T-helper 2 cell treated with Interferon-gamma antibody and Interleukin-4, amounts not matched to agents 5 μg/mL and 100 μg/mL, for 36 hours (primary cell): ENCODE results near the gene KRT86.

ENCODE experiments used
- DNase-seq: peaks from one replicate; pipeline ENCODE4 v3.0.0; 2021; ENCODE audit warnings: low spot score
- H3K27ac Mint-ChIP-seq: one replicate; pipeline ENCODE4 v1.8.0; 2021; ENCODE audit warnings: mild to moderate bottlenecking, mixed read lengths
- H3K27me3 Mint-ChIP-seq: one replicate; pipeline ENCODE4 v1.8.0; 2021; ENCODE audit warnings: low read depth, mixed read lengths
- H3K36me3 Mint-ChIP-seq: one replicate; pipeline ENCODE4 v1.8.0; 2021; ENCODE audit warnings: low read depth, mixed read lengths
- H3K4me1 Mint-ChIP-seq: one replicate; pipeline ENCODE4 v1.8.0; 2021; ENCODE audit warnings: low read depth, mixed read lengths
- H3K4me3 Mint-ChIP-seq: one replicate; pipeline ENCODE4 v1.8.0; 2022; ENCODE audit warnings: mild to moderate bottlenecking, moderate library complexity, mixed read lengths
- H3K9me3 Mint-ChIP-seq: one replicate; pipeline ENCODE4 v1.8.0; 2021; ENCODE audit warnings: mixed read lengths

KRT86 gene

GRCh38 chr12:52323416-52324152, 49.1 kb downstream of the KRT86 start:
- DNase-seq, result no peak
- Mint-ChIP-seq H3K9me3 (no peaks in the 10 kb centered on the region), H3K4me1 (peaks cover 2% of the 10 kb centered on the region), H3K27me3 (peaks cover 30% of the 10 kb centered on the region), H3K27ac (no peak overlapping the region), H3K4me3 (no peak overlapping the region), H3K36me3 (no peaks in the 10 kb centered on the region)

DNA sequence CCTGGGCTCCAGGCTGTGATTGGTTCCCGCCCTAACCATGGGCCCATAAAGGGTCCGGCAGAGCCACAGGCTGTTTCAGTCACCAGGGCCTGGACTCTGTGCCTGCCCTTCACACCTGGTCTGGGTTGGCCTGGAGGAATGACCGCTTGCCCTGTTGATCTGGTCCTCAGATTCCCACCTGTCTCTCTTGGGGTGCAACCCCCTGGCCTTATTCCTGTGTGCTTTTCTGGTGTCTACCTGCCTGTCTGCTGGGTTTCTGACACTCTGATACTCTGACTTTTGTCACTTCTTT, 49.7 kb downstream of the KRT86 start:
- DNase-seq, result no peak
- Mint-ChIP-seq H3K27ac (no peak overlapping the region), H3K4me1 (peaks cover 2% of the 10 kb centered on the region), H3K4me3 (no peak overlapping the region), H3K36me3 (no peaks in the 10 kb centered on the region), H3K27me3 (peaks cover 29% of the 10 kb centered on the region), H3K9me3 (no peaks in the 10 kb centered on the region)

- Mint-ChIP-seq H3K4me3 (no peak overlapping the region), H3K4me1 (peaks cover 2% of the 10 kb centered on the region), H3K27me3 (peaks cover 15% of the 10 kb centered on the region), H3K27ac (no peak overlapping the region), H3K36me3 (no peaks in the 10 kb centered on the region), H3K9me3 (no peaks in the 10 kb centered on the region)
- DNase-seq, result peak; percentile 73
These were observed 52.8 kb downstream of the KRT86 start for GRCh38 chr12:52327052-52327829.

GRCh38 chr12:52327830-52328500, 53.5 kb downstream of the KRT86 start:
- no peak for DNase-seq
- Mint-ChIP-seq H3K27ac (no peak overlapping the region), H3K4me1 (peaks cover 2% of the 10 kb centered on the region), H3K27me3 (peaks cover 11% of the 10 kb centered on the region), H3K36me3 (no peaks in the 10 kb centered on the region), H3K9me3 (no peaks in the 10 kb centered on the region), H3K4me3 (no peak overlapping the region)

DNA sequence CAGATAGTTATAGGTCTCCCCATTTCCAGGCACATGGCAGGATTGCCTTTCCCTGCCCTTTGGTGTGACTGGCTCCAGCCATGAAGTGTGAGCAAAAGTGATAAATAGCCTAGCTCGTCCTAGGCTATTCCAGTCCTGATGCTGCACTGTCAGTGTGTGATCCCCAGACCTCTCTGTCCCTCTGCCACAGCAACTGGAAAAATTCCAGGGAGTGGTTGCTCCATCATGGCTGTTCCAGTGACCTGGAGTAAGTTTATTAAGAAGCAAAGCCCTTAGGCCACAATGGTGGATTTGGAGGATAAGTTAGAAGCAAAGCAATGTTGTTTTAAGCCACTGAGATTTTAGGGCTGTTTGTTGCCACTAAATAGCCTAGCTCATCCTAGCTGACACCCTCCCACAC, 56.6 kb downstream of the KRT86 start:
- no peaks in the 10 kb centered on the region for H3K36me3 Mint-ChIP-seq
- H3K4me1 Mint-ChIP-seq, result peaks cover 2% of the 10 kb centered on the region

GRCh38 chr12:52331833-52332232, 57.4 kb downstream of the KRT86 start:
- no peaks in the 10 kb centered on the region for H3K36me3 Mint-ChIP-seq
- no peak for DNase-seq
- no peak overlapping the region for H3K4me3 Mint-ChIP-seq
- no peak overlapping the region for H3K27ac Mint-ChIP-seq
- peaks cover 5% of the 10 kb centered on the region for H3K4me1 Mint-ChIP-seq
- H3K9me3 Mint-ChIP-seq, result no peaks in the 10 kb centered on the region
- H3K27me3 Mint-ChIP-seq, result peaks cover 2% of the 10 kb centered on the region

More for the DNA sequence above, 56.6 kb downstream of the KRT86 start:
- Mint-ChIP-seq H3K9me3 (no peaks in the 10 kb centered on the region), H3K4me3 (no peak overlapping the region), H3K27me3 (peaks cover 2% of the 10 kb centered on the region), H3K27ac (no peak overlapping the region)
- no peak for DNase-seq

GRCh38 chr12:52332381-52332780, 57.9 kb downstream of the KRT86 start:
- no peak overlapping the region for H3K4me3 Mint-ChIP-seq
- no peaks in the 10 kb centered on the region for H3K36me3 Mint-ChIP-seq
- peaks cover 2% of the 10 kb centered on the region for H3K27me3 Mint-ChIP-seq
- H3K4me1 Mint-ChIP-seq, result peaks cover 5% of the 10 kb centered on the region
- H3K27ac Mint-ChIP-seq, result no peak overlapping the region
- no peak for DNase-seq
- no peaks in the 10 kb centered on the region for H3K9me3 Mint-ChIP-seq

GRCh38 chr12:52333321-52333720, 58.9 kb downstream of the KRT86 start:
- Mint-ChIP-seq H3K27me3 (peaks cover 2% of the 10 kb centered on the region), H3K36me3 (no peaks in the 10 kb centered on the region), H3K9me3 (no peaks in the 10 kb centered on the region), H3K4me3 (no peak overlapping the region), H3K4me1 (peaks cover 3% of the 10 kb centered on the region), H3K27ac (no peak overlapping the region)
- no peak for DNase-seq

DNA sequence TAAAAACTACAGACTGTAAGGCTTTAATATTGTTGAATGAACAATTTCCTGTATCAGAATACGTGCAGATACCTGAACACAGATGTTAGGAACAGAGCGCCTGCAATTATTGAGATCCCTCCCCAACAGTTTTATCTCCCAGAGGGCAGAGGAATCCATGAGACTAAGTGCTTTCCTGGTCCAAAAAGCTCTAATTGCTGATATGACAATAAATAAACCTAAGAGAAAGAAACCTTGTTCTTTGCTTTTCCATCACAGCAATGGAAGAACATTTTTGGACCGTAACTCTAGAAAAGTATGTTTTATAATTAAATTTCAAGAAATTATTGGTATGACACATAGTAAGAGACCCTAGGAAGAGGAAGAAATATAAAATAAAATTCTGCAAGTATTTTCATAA, 59.7 kb downstream of the KRT86 start:
- Mint-ChIP-seq H3K4me1 (peaks cover 3% of the 10 kb centered on the region), H3K9me3 (no peaks in the 10 kb centered on the region), H3K36me3 (no peaks in the 10 kb centered on the region), H3K27me3 (peaks cover 2% of the 10 kb centered on the region), H3K4me3 (no peak overlapping the region), H3K27ac (no peak overlapping the region)
- no peak for DNase-seq

DNA sequence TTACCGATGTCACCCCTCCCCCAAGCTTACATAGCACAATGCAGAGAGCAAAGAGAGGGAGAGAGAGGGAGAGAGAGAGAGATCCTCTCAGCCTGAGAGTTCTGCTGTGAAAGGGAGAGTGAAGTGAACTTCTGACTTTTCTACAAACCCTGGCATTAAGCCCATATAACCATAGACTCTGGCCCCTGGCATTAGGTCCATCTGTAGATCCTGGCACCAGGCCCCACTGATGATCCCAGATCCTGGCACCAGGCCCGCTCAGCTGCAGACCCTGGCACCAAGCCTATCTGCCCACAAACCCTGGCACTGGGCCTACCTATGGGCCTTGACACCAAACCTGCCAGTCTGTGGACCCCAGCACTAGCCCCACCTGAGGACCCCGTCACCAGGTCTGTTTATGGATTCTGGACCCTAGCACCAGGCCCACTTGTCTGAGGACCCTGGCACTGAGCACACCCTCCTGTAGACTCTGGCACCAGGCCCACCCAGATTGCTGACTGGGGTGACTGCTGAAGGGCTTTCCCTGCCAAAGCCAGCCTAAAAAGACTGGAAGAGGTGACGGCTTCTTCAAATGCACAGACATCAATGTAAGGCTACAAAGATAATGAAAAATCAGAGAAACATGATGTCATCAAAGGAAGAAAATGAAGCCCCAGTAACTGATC, 61.3 kb downstream of the KRT86 start:
- Mint-ChIP-seq H3K36me3 (no peaks in the 10 kb centered on the region), H3K4me3 (no peak overlapping the region), H3K27me3 (no peaks in the 10 kb centered on the region), H3K9me3 (no peaks in the 10 kb centered on the region), H3K4me1 (peaks cover 3% of the 10 kb centered on the region), H3K27ac (no peak overlapping the region)
- DNase-seq, result no peak

GRCh38 chr12:52336641-52337040, 62.2 kb downstream of the KRT86 start:
- no peaks in the 10 kb centered on the region for H3K9me3 Mint-ChIP-seq
- H3K4me3 Mint-ChIP-seq, result no peak overlapping the region
- H3K4me1 Mint-ChIP-seq, result peaks cover 3% of the 10 kb centered on the region
- no peak overlapping the region for H3K27ac Mint-ChIP-seq
- no peaks in the 10 kb centered on the region for H3K27me3 Mint-ChIP-seq
- no peaks in the 10 kb centered on the region for H3K36me3 Mint-ChIP-seq
- no peak for DNase-seq

- no peak for DNase-seq
- Mint-ChIP-seq H3K27ac (no peak overlapping the region), H3K9me3 (no peaks in the 10 kb centered on the region), H3K36me3 (no peaks in the 10 kb centered on the region), H3K4me3 (no peak overlapping the region), H3K27me3 (no peaks in the 10 kb centered on the region), H3K4me1 (peaks cover 3% of the 10 kb centered on the region)
These were observed 62.6 kb downstream of the KRT86 start for GRCh38 chr12:52337054-52337453.

GRCh38 chr12:52338241-52338960, 64.0 kb downstream of the KRT86 start:
- no peaks in the 10 kb centered on the region for H3K9me3 Mint-ChIP-seq
- no peak overlapping the region for H3K4me3 Mint-ChIP-seq
- no peaks in the 10 kb centered on the region for H3K36me3 Mint-ChIP-seq
- H3K27me3 Mint-ChIP-seq, result no peaks in the 10 kb centered on the region
- H3K4me1 Mint-ChIP-seq, result peaks cover 3% of the 10 kb centered on the region
- H3K27ac Mint-ChIP-seq, result no peak overlapping the region
- no peak for DNase-seq
